LNCaP clone FGC (cell line): ENCODE measurements around the gene MLH3.
"Not testable (repeated sequence)": the region's sequence is repeated elsewhere in the genome, so short reads cannot be mapped to it uniquely, and the experiment has no call there.

ENCODE experiments used
- DNase-seq: peaks from one replicate; pipeline ENCODE4 v3.0.0-alpha.2; 2011; ENCODE audit warnings: low read depth
- H3K4me3 ChIP-seq: 2 replicates; pipeline ENCODE4 v1.5.1; 2011; ENCODE audit warnings: mild to moderate bottlenecking, low read depth, low read length, control low read depth
- TF ChIP-seq, protein P1 (sequence below): IDR thresholded peaks from 2 replicates; pipeline ENCODE4 v1.5.1; 2012; ENCODE audit warnings: mild to moderate bottlenecking; ENCODE audit not compliant: control insufficient read depth, insufficient read depth; ENCODE audit errors: extremely low read depth

The MLH3 gene

DNA sequence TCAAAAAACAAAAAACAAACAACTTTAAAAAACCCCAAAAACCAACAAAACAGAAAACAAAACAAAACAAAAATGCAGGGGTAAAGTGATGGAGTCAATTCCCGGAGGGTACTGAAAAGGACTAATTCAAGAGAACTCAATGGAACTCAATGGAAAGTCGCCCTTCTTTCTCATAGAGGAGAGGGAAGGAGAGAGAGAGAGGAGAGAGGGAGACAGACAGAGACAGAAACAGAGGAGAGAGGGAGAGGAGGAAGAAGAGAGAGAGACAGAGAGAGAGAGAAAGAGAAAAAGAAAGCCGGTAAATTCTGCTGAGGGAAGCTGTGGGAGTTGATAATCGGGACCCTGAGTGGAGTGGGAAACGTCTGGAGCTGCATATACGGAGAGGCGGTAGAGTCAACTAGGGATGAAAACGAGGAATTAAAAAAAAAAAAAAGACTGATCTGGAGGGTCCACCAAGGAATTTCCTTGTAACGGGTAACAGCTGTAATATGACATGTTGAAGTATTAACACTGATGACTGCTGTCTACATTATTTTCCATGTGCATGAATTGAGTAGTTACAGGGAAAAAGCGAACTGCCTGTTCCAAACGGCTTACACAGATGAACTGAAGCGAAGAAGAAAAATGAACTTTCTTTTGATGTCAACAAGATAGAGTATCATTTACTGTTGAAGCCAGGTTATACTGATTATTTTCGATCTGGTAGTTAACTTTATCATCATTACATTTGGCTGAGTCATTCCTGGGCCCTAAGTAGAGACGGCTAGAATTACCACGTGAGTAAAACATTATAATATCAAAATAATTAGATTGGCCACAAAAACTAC, 17.2 kb upstream of the MLH3 start:
- DNase-seq = no peak
- TF ChIP-seq, protein P1, sequence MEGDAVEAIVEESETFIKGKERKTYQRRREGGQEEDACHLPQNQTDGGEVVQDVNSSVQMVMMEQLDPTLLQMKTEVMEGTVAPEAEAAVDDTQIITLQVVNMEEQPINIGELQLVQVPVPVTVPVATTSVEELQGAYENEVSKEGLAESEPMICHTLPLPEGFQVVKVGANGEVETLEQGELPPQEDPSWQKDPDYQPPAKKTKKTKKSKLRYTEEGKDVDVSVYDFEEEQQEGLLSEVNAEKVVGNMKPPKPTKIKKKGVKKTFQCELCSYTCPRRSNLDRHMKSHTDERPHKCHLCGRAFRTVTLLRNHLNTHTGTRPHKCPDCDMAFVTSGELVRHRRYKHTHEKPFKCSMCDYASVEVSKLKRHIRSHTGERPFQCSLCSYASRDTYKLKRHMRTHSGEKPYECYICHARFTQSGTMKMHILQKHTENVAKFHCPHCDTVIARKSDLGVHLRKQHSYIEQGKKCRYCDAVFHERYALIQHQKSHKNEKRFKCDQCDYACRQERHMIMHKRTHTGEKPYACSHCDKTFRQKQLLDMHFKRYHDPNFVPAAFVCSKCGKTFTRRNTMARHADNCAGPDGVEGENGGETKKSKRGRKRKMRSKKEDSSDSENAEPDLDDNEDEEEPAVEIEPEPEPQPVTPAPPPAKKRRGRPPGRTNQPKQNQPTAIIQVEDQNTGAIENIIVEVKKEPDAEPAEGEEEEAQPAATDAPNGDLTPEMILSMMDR = no peak
- peak overlapping the region; percentile 56 for H3K4me3 ChIP-seq

DNA sequence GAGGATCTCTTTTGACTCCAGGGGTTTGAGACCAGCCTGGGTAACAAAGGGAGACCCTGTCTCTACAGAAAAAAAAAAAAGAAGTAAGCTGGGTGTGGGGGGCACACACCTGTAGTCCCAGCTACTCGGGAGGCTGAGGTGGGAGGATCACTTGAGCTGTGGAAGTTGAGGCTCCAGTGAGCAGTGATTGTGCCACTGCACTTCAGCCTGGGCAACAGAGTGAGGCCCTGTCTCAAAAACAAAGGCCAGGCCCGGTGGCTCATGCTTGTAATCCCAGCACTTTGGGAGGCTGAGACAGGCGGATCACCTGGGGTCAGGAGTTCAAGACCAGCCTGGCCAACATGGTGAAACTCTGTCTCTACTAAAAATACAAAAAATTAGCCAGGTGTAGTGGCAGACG, 16.5 kb upstream of the MLH3 start:
- H3K4me3 ChIP-seq, DNase-seq: not testable (repeated sequence)

DNA sequence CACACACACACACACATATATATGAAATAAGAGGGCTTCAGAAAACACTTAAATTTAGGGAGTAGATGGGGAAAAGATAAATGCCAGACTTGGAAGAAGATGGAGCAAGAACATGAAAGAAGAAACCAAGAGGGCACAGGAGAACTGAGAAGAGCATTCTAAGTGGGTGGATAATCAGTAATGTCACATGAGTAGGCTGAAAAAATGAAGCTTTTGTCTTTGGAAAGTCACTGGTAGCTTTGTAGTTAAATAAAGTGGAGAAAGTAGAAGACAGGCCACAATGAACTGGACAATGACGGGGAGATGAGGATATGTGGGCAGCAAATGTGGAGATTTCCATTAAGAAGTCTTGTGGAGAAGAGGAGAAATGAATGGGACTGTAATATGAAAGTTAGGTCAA, 15.9 kb upstream of the MLH3 start:
- H3K4me3 ChIP-seq = no peak overlapping the region
- TF ChIP-seq, protein P1 = no peak
- no peak for DNase-seq

DNA sequence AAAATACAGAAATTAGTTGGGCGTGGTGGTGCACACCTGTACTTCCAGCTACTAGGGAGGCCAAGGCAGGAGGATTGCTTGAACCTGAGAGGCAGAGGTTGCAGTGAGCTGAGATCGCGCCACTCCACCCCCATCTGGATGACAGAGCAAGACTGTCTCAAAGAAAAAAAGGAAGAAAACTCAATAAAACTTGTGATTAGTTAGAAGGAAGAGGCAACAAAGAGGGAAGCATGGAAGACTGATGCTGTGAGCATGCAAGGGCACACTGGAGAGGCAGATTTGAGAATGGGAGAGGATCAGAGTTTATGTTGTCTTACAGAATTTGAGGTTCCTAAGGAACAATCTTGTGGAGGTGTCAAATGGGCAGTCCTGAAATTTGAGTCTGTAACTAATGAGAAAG, 15.4 kb upstream of the MLH3 start:
- TF ChIP-seq, protein P1 = no peak
- no peak for DNase-seq
- no peak overlapping the region for H3K4me3 ChIP-seq

DNA sequence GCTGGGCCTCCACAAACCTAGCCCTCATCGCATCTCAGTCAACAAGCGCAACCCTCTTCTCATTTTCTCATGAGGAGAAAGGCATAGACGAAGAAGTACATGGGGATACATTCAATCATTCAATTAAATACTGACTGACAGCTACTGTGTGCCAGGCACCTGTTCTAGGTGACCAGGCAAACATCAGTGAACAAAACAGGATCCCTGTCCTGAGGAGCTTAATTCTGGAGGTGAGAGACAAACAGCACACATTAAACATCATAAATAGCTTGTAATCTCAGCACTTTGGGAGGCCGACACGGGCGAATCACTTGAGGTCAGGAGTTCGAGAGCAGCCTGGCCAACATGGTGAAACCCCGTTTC, 12.9 kb upstream of the MLH3 start:
- no peak for DNase-seq
- peak overlapping the region; percentile 89 for H3K4me3 ChIP-seq
- TF ChIP-seq, protein P1 = no peak

DNA sequence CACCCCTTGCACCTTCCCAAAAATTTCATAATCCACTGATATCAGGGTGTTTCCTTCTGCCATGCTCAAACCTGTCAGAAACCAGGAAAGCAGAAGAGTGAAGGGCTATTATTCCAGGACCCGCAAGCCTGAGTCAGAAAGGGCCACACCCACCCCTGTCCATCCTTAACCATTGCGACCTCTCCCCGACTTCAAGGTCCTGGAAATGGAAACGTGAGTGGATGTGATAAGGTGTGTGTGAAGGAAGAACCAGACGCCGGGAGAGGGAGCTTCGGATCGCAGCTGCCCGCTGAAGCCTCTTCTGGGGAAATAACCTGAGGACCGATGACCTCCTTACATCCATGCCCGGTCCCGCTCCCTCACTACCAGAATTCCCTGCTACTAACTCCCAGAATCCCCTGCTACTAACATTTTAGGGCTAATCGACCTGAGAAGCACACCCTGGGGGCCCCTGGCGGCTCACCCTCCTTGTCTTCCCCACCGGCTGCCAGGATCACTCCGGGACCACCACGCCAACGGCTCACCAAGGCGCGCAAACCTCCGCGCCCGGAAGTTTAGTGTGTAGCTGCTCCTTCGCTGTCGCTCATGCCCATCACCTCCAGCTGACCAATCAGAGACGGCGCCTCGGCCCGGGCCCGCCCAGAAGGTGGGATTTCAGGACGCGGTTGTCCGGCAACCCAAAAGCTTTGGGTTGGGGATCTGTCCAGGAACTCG, 12.4 kb upstream of the MLH3 start, which contains the start of gene ACYP1:
ACYP1 (minus strand) TSS at position 534 of the 714 bp plus-strand sequence; CDS start at position 63, 471 bp downstream.
- TF ChIP-seq, protein P1 = no peak
- DNase-seq = peak; percentile 63
- H3K4me3 ChIP-seq = peak within 1 kb of the TSS; percentile 89

DNA sequence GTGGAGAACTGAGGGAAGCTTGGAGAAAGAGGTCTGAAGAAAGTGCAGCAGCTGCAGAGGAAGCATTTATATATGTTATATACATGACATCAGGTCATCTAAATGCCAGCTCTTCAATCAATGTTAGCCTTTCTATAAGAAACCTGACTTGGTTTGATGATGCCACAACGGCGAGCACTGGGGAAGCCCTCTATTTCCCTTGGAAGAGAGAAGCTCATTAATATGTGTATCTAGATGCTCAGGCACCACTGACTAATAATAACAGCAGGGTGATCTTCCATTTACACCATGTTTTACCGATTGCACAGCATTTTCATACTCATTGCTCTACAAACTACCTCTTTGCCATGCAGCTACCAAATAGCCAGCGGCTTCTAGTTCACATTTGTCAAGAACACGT, 11.7 kb upstream of the MLH3 start:
- TF ChIP-seq, protein P1 = no peak
- no peak for DNase-seq

More for the DNA sequence above, 11.7 kb upstream of the MLH3 start:
- H3K4me3 ChIP-seq = peak overlapping the region; percentile 89
